GM12801 (cell line): ENCODE results near the gene MAP2K6.

Experiments
- CTCF ChIP-seq: IDR thresholded peaks from one replicate; pipeline ENCODE4 v1.5.1; 2011; ENCODE audit warnings: control low read depth; ENCODE audit not compliant: insufficient read length; ENCODE audit errors: extremely low read depth

Gene MAP2K6

GRCh38 chr17:69597898-69598692 is 183.6 kb downstream of the MAP2K6 start:
- TF ChIP-seq CTCF, result no peak

GRCh38 chr17:69602972-69603371 is 188.5 kb downstream of the MAP2K6 start:
- no peak for TF ChIP-seq CTCF
